Fibroblast of lung (primary cell): ENCODE data around the gene CORO7. TPM values are rescaled to one million over a fixed set of nuclear protein-coding genes. Genes with fewer than 3 reads are reported as not detected.
A peak's percentile ranks its signal among the peaks of the same experiment; 100 is the strongest.

Experiments
- DNase-seq, 2 donors: peaks; one replicate each; pipeline versions ENCODE4 v3.0.0 to v3.0.0-alpha.2; 2010; ENCODE audit warnings: low read depth in 2 of 2
- H2AFZ ChIP-seq: 2 replicates; pipeline ENCODE4 v1.5.1; 2012; ENCODE audit warnings: low read length, control low read depth, inconsistent platforms
- H3K27ac ChIP-seq: 2 replicates; pipeline ENCODE4 v1.5.1; 2011; ENCODE audit warnings: low read length, control low read depth; ENCODE audit not compliant: insufficient read depth
- H3K27me3 ChIP-seq: 2 replicates; pipeline ENCODE4 v1.5.1; 2011; ENCODE audit warnings: mild to moderate bottlenecking, low read length; ENCODE audit not compliant: control insufficient read depth, insufficient read depth
- H3K36me3 ChIP-seq: 2 replicates; pipeline ENCODE4 v1.5.1; 2011; ENCODE audit warnings: low read length; ENCODE audit not compliant: control insufficient read depth, insufficient read depth
- H3K4me1 ChIP-seq: 2 replicates; pipeline ENCODE4 v1.5.1; 2011; ENCODE audit warnings: low read length; ENCODE audit not compliant: control insufficient read depth, insufficient read depth; ENCODE audit errors: extremely low read depth
- H3K4me2 ChIP-seq: 2 replicates; pipeline ENCODE4 v1.5.1; 2011; ENCODE audit warnings: low read length, control low read depth; ENCODE audit not compliant: insufficient read depth; ENCODE audit errors: extremely low read depth
- H3K4me3 ChIP-seq, 4 experiments: fragments of 200-600 bp in 1 of 4; sonication (generic) in 1 of 4; replicated peaks in 1 of 4; 2 replicates each; pipeline ENCODE4 v1.5.1; 2011 to 2016; ENCODE audit warnings: low read length in 4 of 4, low read depth in 3 of 4, mild to moderate bottlenecking in 3 of 4, control low read depth in 2 of 4, inconsistent platforms in 1 of 4, mixed read lengths in 1 of 4; ENCODE audit not compliant: insufficient read depth in 1 of 4; ENCODE audit errors: control extremely low read depth in 1 of 4
- H3K79me2 ChIP-seq: 2 replicates; pipeline ENCODE4 v1.5.1; 2012; ENCODE audit warnings: mild to moderate bottlenecking, low read length, inconsistent platforms; ENCODE audit not compliant: control insufficient read depth, insufficient read depth
- H3K9ac ChIP-seq: 2 replicates; pipeline ENCODE4 v1.5.1; 2011; ENCODE audit warnings: mild to moderate bottlenecking, low read length, control low read depth; ENCODE audit not compliant: insufficient read depth
- H3K9me3 ChIP-seq: 2 replicates; pipeline ENCODE4 v1.5.1; 2012; ENCODE audit warnings: low read depth, low read length; ENCODE audit not compliant: control insufficient read depth, insufficient read depth
- H4K20me1 ChIP-seq: 2 replicates; pipeline ENCODE4 v1.5.1; 2011; ENCODE audit warnings: low read length; ENCODE audit not compliant: control insufficient read depth, insufficient read depth; ENCODE audit errors: extremely low read depth
- EZH2 ChIP-seq: IDR thresholded peaks from 2 replicates; pipeline ENCODE4 v1.5.1; 2012; ENCODE audit warnings: low read length, control low read depth, mild to moderate bottlenecking; ENCODE audit errors: missing control alignments
- polyA plus RNA-seq, 2 donors: library from polyadenylated mRNA; depleted of rRNA in 1 of 2; stranded (reverse) in 1 of 2; unstranded in 1 of 2; fragments of >200 nt; gene quantifications; 2 replicates each; pipeline ENCODE4 v1.2.1, GENCODE V29; 2011 to 2012; ENCODE audit warnings: missing spikeins in 1 of 2
- total RNA-seq: library from RNA; depleted of rRNA; stranded (reverse); fragments of >200 nt; gene quantifications from 2 replicates; pipeline ENCODE4 v1.2.1, GENCODE V29; 2014
- TF ChIP-seq, protein P1 (sequence below), 2 donors: IDR thresholded peaks in 1 of 2; conservative IDR thresholded peaks in 1 of 2; 1 replicate in 1 of 2; 2 replicates in 1 of 2; pipeline ENCODE4 v1.5.1; 2011 to 2012; ENCODE audit warnings: low read length in 2 of 2, control low read depth in 1 of 2, inconsistent platforms in 1 of 2, low read depth in 1 of 2, mild to moderate bottlenecking in 1 of 2

Gene CORO7
- total and polyA plus RNA-seq, 2 donors (not counting 1 experiment from before 2014, with no cell fraction given): 6.1 to 11.1 TPM

DNA sequence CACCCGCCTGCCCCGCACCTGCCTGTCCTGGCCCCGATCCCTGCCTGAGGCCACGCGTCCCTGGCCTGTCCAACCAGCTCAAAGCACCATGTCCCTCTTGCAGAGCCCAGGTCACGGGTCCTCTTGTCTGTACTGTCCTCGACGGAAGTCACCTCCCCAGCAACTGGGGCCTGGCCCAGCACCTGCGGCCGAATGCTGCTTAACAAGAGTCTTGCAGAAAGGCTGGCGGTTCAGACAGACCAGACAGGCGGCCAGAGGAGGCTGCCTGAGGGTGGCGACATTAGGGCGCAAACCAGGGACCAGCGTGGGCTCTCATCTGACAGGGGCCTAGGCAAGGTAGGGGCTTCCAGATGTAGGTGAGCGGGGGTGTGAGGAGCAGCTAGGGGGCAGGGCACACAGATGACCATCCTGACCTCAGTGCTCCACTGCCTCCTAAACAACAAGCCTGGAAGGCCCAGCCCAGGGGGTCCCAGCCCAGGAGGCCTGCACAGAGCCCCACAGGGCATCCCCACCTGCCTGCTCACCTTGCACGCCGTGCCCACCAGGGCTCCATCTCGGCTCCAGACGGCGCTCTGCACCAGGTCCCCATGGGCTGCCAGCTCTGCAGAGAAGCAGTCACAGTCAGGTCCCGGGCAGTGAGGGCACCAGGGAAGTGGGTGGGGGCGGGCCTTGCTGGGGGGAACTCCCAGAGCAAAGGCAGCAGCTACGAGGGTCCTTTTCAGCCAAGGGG, 11.3 kb downstream of the CORO7 start:
- no peak for TF ChIP-seq EZH2
- TF ChIP-seq, protein P1, sequence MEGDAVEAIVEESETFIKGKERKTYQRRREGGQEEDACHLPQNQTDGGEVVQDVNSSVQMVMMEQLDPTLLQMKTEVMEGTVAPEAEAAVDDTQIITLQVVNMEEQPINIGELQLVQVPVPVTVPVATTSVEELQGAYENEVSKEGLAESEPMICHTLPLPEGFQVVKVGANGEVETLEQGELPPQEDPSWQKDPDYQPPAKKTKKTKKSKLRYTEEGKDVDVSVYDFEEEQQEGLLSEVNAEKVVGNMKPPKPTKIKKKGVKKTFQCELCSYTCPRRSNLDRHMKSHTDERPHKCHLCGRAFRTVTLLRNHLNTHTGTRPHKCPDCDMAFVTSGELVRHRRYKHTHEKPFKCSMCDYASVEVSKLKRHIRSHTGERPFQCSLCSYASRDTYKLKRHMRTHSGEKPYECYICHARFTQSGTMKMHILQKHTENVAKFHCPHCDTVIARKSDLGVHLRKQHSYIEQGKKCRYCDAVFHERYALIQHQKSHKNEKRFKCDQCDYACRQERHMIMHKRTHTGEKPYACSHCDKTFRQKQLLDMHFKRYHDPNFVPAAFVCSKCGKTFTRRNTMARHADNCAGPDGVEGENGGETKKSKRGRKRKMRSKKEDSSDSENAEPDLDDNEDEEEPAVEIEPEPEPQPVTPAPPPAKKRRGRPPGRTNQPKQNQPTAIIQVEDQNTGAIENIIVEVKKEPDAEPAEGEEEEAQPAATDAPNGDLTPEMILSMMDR (conservative IDR thresholded peaks at IDR 0.05 in 1 of 2, IDR thresholded peaks at IDR 0.05 in 1 of 2; ENCODE audit: low read depth in 1 of 2, low read length in 2 of 2): no peak
- DNase-seq: no peak

DNA sequence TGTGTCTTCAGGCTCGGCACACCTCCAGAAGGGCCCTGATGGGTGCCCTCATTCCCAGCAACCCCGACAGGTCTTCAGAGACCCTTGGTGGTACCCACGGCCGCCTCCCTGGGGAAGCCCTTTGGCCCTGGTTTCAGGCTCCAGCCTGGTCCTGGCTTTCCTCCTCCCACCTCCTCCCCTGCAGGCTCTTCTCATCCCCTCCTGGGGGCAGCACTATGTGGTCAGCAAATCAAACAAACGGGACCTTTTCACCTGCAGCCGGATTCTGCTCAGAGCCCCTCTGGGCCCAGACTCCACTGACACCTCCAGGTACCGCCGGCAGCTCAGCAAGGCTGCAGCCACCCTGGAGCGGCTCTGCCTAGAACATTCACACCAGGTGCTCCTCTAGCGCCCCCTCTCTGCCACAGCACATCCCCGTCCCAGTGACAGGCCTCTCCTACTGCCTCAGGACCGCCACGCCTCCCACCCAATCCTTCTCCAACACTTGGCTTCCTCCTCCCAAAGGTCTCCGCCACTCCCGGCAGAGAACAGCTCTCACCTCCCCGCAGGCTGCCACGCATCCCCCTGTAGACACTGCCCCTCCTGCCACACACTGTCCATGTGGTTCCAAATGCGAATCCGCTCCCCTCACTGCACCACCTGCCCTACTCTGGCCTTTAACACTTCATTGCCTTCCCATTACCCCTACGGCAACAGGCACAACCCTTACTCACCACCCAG, 12.0 kb downstream of the CORO7 start:
- Histone ChIP-seq H3K27ac (no peak overlapping the region), H3K9me3 (no peaks in the 10 kb centered on the region), H3K4me1 (peaks cover 10% of the 10 kb centered on the region), H3K79me2 (peaks cover under 1% of the 10 kb centered on the region), H3K27me3 (no peaks in the 10 kb centered on the region), H3K36me3 (peaks cover 14% of the 10 kb centered on the region), H3K4me2 (no peak overlapping the region), H3K4me3 (no peak overlapping the region), H2AFZ (no peak overlapping the region), H4K20me1 (no peaks in the 10 kb centered on the region), H3K9ac (no peak overlapping the region)
- DNase-seq: no peak
- TF ChIP-seq, protein P1 (conservative IDR thresholded peaks at IDR 0.05 in 1 of 2, IDR thresholded peaks at IDR 0.05 in 1 of 2; ENCODE audit: low read depth in 1 of 2, low read length in 2 of 2): peak; percentile 74 to 79
- TF ChIP-seq EZH2: no peak

More for the DNA sequence above, 11.3 kb downstream of the CORO7 start:
- Histone ChIP-seq H3K4me2 (no peak overlapping the region), H3K4me3 (no peak overlapping the region), H3K4me1 (peaks cover 10% of the 10 kb centered on the region), H3K9ac (no peak overlapping the region), H3K79me2 (peaks cover 2% of the 10 kb centered on the region), H3K36me3 (peaks cover 14% of the 10 kb centered on the region), H3K27me3 (no peaks in the 10 kb centered on the region), H4K20me1 (no peaks in the 10 kb centered on the region), H3K27ac (no peak overlapping the region), H3K9me3 (no peaks in the 10 kb centered on the region), H2AFZ (no peak overlapping the region)

DNA sequence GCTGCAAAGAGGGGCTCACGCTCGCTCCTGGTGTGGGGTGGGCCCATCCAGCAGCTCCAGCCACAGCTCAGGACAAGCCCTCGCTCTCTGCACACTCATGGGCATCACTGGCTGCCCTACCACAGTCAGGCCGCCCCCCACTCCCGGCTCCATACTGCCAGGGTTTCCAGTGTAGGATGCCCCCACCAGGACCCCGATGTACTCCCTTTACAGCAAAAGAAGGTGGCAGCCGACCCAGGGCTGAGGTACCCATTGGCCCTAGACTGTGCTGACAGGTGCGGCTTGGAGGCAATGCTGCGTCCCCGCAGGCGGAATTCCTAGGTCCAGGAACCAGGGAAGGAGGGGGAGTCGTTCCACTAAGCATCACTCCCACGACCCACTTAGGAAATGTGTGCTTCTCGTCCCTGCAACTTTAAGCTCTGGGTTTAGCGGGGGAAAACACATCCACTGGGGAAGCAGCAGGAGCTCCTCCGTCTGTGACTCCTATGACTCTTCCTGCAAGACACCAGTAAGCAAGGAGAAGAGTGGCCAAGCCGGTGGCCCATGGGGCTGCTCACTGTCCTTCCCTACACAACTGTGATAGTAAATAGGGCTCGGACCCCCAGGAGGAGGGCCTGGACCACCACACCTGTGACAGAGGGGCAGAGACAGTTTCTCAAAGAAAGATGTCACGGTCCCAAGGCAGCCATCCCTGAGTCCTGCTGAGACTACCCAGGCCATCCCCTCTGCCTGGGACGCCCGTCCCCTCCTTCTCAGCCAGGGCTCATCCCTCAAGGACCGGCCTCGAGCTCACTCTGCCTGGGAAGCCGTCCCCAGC, 13.1 kb downstream of the CORO7 start:
- H3K79me2 ChIP-seq: no peaks in the 10 kb centered on the region
- H3K4me3 ChIP-seq: no peak overlapping the region
- H4K20me1 ChIP-seq: no peaks in the 10 kb centered on the region
- H3K9me3 ChIP-seq: no peaks in the 10 kb centered on the region
- peaks cover 7% of the 10 kb centered on the region for H3K4me1 ChIP-seq
- no peak overlapping the region for H3K9ac ChIP-seq
- no peak for TF ChIP-seq EZH2
- TF ChIP-seq, protein P1 (conservative IDR thresholded peaks at IDR 0.05 in 1 of 2, IDR thresholded peaks at IDR 0.05 in 1 of 2; ENCODE audit: low read depth in 1 of 2, low read length in 2 of 2): no peak
- H3K4me2 ChIP-seq: no peak overlapping the region
- peaks cover 16% of the 10 kb centered on the region for H3K36me3 ChIP-seq
- H3K27me3 ChIP-seq: no peaks in the 10 kb centered on the region
- no peak overlapping the region for H2AFZ ChIP-seq
- no peak overlapping the region for H3K27ac ChIP-seq
- no peak for DNase-seq
